Rectal smooth muscle tissue (tissue), 1 donor: Measurements from ENCODE around the gene EPS15.
"Not testable (repeated sequence)": the region's sequence is repeated elsewhere in the genome, so short reads cannot be mapped to it uniquely, and the experiment has no call there.

Experiments used
- H3K27ac ChIP-seq: one replicate; pipeline ENCODE4 v1.7.0; 2013; ENCODE audit warnings: low read depth, low read length, inconsistent platforms
- H3K27me3 ChIP-seq: one replicate; pipeline ENCODE4 v1.7.0; 2013; ENCODE audit warnings: low read length; ENCODE audit not compliant: control insufficient read depth, insufficient read depth
- H3K36me3 ChIP-seq: one replicate; pipeline ENCODE4 v1.7.0; 2013; ENCODE audit warnings: low read length; ENCODE audit not compliant: control insufficient read depth, insufficient read depth
- H3K4me1 ChIP-seq: one replicate; pipeline ENCODE4 v1.7.0; 2013; ENCODE audit warnings: low read length; ENCODE audit not compliant: control insufficient read depth, insufficient read depth
- H3K4me3 ChIP-seq: one replicate; pipeline ENCODE4 v1.7.0; 2013; ENCODE audit warnings: low read length
- H3K9ac ChIP-seq: one replicate; pipeline ENCODE4 v1.7.0; 2013; ENCODE audit warnings: low read length

Gene EPS15

GRCh38 chr1:51326839-51327238 lies 192.2 kb downstream of the EPS15 start:
- H3K27ac ChIP-seq: no peak overlapping the region
- no peak overlapping the region for H3K4me3 ChIP-seq
- H3K27me3 ChIP-seq: no peaks in the 10 kb centered on the region
- H3K9ac ChIP-seq: no peak overlapping the region
- no peaks in the 10 kb centered on the region for H3K36me3 ChIP-seq
- no peaks in the 10 kb centered on the region for H3K4me1 ChIP-seq

GRCh38 chr1:51325878-51326755 lies 192.9 kb downstream of the EPS15 start:
- H3K4me1 ChIP-seq: no peaks in the 10 kb centered on the region
- H3K27me3 ChIP-seq: no peaks in the 10 kb centered on the region
- no peak overlapping the region for H3K27ac ChIP-seq
- H3K36me3 ChIP-seq: no peaks in the 10 kb centered on the region
- H3K9ac ChIP-seq: no peak overlapping the region
- no peak overlapping the region for H3K4me3 ChIP-seq

- H3K27me3 ChIP-seq: no peaks in the 10 kb centered on the region
- no peaks in the 10 kb centered on the region for H3K4me1 ChIP-seq
- no peak overlapping the region for H3K27ac ChIP-seq
- H3K36me3 ChIP-seq: no peaks in the 10 kb centered on the region
- H3K4me3 ChIP-seq: no peak overlapping the region
- no peak overlapping the region for H3K9ac ChIP-seq
These were observed 193.7 kb downstream of the EPS15 start for GRCh38 chr1:51325391-51325790.

- H3K27me3 ChIP-seq, H3K4me1 ChIP-seq, H3K27ac ChIP-seq, H3K4me3 ChIP-seq, H3K36me3 ChIP-seq, H3K9ac ChIP-seq: not testable (repeated sequence)
These were observed 194.1 kb downstream of the EPS15 start for GRCh38 chr1:51325011-51325385.

GRCh38 chr1:51324251-51325010 lies 194.6 kb downstream of the EPS15 start:
- H3K4me3 ChIP-seq: no peak overlapping the region
- no peaks in the 10 kb centered on the region for H3K27me3 ChIP-seq
- H3K4me1 ChIP-seq: no peaks in the 10 kb centered on the region
- no peak overlapping the region for H3K9ac ChIP-seq
- H3K27ac ChIP-seq: no peak overlapping the region
- H3K36me3 ChIP-seq: no peaks in the 10 kb centered on the region

- H3K9ac ChIP-seq: no peak overlapping the region
- no peaks in the 10 kb centered on the region for H3K4me1 ChIP-seq
- no peaks in the 10 kb centered on the region for H3K36me3 ChIP-seq
- no peaks in the 10 kb centered on the region for H3K27me3 ChIP-seq
- no peak overlapping the region for H3K27ac ChIP-seq
- no peak overlapping the region for H3K4me3 ChIP-seq
These were observed 195.3 kb downstream of the EPS15 start for GRCh38 chr1:51323778-51324177.

GRCh38 chr1:51322417-51323101 lies 196.5 kb downstream of the EPS15 start:
- H3K27me3 ChIP-seq: no peaks in the 10 kb centered on the region
- no peak overlapping the region for H3K9ac ChIP-seq
- H3K36me3 ChIP-seq: no peaks in the 10 kb centered on the region
- no peak overlapping the region for H3K4me3 ChIP-seq
- H3K27ac ChIP-seq: no peak overlapping the region
- no peaks in the 10 kb centered on the region for H3K4me1 ChIP-seq

- Histone ChIP-seq H3K4me3 (no peak overlapping the region), H3K36me3 (no peaks in the 10 kb centered on the region), H3K9ac (no peak overlapping the region), H3K27me3 (no peaks in the 10 kb centered on the region), H3K27ac (no peak overlapping the region), H3K4me1 (no peaks in the 10 kb centered on the region)
These were observed 197.2 kb downstream of the EPS15 start for GRCh38 chr1:51321924-51322280.

- H3K9ac ChIP-seq: no peak overlapping the region
- no peaks in the 10 kb centered on the region for H3K4me1 ChIP-seq
- no peaks in the 10 kb centered on the region for H3K36me3 ChIP-seq
- no peaks in the 10 kb centered on the region for H3K27me3 ChIP-seq
- H3K27ac ChIP-seq: no peak overlapping the region
- H3K4me3 ChIP-seq: no peak overlapping the region
These were observed 197.8 kb downstream of the EPS15 start for GRCh38 chr1:51320967-51321923.

- H3K27ac ChIP-seq: no peak overlapping the region
- no peak overlapping the region for H3K4me3 ChIP-seq
- H3K4me1 ChIP-seq: no peaks in the 10 kb centered on the region
- no peak overlapping the region for H3K9ac ChIP-seq
- no peaks in the 10 kb centered on the region for H3K27me3 ChIP-seq
- no peaks in the 10 kb centered on the region for H3K36me3 ChIP-seq
These were observed 201.3 kb downstream of the EPS15 start for GRCh38 chr1:51317798-51318197.

GRCh38 chr1:51316846-51317120 lies 202.3 kb downstream of the EPS15 start:
- H3K9ac ChIP-seq: no peak overlapping the region
- H3K27ac ChIP-seq: no peak overlapping the region
- no peaks in the 10 kb centered on the region for H3K27me3 ChIP-seq
- no peaks in the 10 kb centered on the region for H3K4me1 ChIP-seq
- no peak overlapping the region for H3K4me3 ChIP-seq
- H3K36me3 ChIP-seq: no peaks in the 10 kb centered on the region
